AG09309 (cell line): Measurements from ENCODE around the gene CLNK.

Experiments used
- DNase-seq: peaks from one replicate; pipeline ENCODE4 v3.0.0-alpha.2; 2010; ENCODE audit warnings: low read depth
- H3K4me3 ChIP-seq: 2 replicates; pipeline ENCODE4 v1.5.1; 2011; ENCODE audit warnings: mild to moderate bottlenecking, low read depth, low read length, moderate library complexity; ENCODE audit not compliant: control insufficient read depth
- TF ChIP-seq, protein P1 (sequence below): IDR thresholded peaks from 2 replicates; pipeline ENCODE4 v1.5.1; 2011; ENCODE audit warnings: mild to moderate bottlenecking, low read depth, low read length, inconsistent platforms; ENCODE audit not compliant: insufficient read depth, control insufficient read depth; ENCODE audit errors: missing control alignments

CLNK gene

DNA sequence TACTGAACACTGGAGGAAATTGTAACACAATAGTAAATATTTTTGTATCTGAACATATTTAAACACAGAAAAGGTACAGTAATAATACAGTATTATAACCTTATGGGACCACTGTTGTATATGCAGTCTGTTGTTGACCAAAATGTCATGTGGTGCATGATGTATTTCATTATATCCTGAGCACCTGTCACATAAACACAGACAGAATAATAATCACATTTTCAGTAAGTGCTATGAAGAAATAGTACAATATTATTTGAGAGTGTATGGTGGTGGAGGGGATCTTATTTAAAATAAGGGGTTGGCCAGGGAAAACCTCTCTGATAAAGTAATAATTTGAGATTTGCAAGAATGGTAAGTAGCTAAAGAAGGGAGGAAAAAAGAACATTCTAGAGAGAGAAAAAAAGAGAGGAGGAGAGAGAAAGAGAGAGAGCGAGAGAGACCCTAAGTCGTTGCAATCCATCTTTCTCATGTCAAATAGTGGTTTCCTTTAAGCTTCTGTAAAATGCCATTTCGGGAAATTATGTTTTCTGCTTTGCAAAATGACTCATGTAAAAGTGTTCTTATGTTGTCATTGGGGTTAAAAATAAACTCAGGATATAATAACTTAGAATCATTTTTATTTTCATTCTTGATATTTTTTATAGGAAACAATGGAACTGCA, 19.3 kb upstream of the CLNK start:
- TF ChIP-seq, protein P1, sequence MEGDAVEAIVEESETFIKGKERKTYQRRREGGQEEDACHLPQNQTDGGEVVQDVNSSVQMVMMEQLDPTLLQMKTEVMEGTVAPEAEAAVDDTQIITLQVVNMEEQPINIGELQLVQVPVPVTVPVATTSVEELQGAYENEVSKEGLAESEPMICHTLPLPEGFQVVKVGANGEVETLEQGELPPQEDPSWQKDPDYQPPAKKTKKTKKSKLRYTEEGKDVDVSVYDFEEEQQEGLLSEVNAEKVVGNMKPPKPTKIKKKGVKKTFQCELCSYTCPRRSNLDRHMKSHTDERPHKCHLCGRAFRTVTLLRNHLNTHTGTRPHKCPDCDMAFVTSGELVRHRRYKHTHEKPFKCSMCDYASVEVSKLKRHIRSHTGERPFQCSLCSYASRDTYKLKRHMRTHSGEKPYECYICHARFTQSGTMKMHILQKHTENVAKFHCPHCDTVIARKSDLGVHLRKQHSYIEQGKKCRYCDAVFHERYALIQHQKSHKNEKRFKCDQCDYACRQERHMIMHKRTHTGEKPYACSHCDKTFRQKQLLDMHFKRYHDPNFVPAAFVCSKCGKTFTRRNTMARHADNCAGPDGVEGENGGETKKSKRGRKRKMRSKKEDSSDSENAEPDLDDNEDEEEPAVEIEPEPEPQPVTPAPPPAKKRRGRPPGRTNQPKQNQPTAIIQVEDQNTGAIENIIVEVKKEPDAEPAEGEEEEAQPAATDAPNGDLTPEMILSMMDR = no peak
- H3K4me3 ChIP-seq = no peak overlapping the region
- no peak for DNase-seq

DNA sequence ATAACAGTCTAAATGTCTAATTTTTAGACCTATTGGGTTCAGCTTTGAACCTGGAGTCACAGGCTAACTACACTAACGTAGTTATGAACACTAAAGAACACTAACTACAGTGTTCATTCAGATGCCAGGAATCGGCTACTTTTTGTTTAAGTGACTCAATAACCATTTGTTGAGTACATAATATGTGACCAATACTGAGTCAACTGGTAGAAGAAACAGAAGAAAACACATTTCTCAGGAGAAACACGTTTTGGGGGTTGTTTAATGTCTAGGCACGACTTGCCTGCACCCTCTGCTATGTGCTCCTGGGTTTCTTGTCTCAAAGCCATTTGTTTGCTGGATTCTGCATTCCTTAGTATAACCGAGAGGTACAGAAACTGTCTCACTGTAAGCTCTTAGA, 18.6 kb upstream of the CLNK start:
- H3K4me3 ChIP-seq = no peak overlapping the region
- DNase-seq = no peak
- TF ChIP-seq, protein P1 = no peak

DNA sequence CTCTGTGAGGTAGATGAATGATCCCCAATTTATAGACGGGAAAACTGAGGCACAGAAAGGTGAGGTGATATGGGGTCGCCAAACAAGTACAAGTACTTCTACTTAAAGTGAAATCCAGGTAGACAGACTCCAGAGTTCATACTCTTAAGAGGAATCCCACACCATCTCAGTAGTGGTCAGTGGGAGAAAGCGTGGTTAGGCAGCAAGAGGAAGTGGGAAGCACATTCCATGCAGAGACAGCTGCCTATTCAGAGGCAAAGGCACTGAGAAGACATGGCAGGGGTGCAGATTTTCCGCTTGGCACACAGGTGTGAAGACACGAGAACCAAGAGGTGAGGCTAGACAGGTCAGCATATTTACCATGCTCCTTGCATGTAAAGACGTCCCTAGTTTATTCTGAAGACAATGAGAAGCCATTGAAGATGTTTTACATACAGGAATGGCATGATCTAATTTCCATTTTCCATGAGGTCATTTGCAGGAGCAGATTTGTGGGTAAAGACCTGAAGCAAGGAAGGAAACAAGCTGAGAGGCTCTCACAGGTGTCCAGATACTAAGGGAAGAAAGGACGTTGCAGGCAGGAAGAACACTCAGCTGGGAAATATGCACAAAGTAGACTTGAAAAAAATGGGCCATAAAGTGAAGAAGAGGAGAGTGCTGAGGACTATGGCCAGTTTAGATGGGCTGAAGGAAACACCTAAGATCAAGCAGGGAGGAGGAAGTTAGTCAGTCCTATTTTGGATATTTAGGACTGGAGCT, 17.3 kb upstream of the CLNK start:
- no peak for DNase-seq
- H3K4me3 ChIP-seq = no peak overlapping the region
- TF ChIP-seq, protein P1 = no peak

DNA sequence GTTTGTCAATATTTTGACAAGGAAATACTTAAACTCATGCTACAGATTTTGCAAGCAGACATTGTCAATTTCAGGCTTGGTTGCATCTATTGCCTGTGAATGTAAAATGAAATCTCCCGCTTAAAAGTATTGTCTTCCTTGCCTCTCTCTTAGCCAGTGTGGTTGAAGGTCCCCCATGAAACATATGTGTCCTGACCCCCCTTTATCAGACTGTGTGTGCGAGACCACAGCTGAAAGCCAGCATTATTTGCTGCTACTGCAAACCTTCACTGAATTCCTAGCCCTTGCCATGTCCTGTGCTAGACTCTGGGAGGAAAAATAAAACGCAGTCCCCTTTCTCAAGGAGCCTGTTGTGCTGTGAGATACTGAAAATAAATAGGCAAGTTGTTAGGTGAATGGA, 16.6 kb upstream of the CLNK start:
- H3K4me3 ChIP-seq = no peak overlapping the region
- no peak for DNase-seq
- TF ChIP-seq, protein P1 = no peak

DNA sequence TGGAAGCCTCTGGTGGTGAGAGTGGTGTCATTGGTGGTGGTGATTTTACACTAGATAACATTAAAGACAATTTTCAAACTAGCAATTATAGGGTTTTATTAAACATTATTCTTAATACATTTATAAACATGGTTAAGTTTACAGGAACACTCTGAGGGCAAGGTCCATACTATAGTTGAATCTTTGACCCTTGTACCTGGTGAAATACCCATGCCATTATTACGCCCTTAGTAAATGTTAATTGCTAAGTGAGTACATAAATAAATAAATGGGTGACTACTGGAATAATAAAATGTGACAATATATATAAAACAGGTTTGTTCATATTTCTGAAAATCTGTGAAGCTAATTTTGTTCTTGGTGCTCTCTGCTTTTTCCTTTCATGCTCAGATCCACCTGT, 13.6 kb upstream of the CLNK start:
- H3K4me3 ChIP-seq = no peak overlapping the region
- DNase-seq = no peak
- TF ChIP-seq, protein P1 = no peak

DNA sequence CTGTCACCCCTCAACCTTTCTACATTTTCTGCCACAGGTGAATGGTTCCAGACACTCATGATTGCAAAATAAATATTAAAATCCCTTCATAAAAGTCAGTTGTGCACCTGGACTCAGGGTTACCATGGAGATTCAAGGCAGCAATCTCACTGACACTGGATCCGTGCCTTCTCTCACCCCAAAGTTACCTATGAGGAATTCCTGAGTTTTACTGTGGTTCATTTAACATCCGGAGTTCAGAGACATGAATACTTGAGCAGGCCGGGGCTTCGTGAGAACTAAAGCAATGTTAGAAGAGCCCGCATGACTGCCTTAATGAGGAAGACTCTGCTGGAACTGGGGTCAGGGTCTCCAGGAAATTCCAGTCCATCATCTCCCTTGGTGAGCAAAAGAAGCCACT, 12.5 kb upstream of the CLNK start:
- H3K4me3 ChIP-seq = no peak overlapping the region
- TF ChIP-seq, protein P1 = no peak
- DNase-seq = no peak
